SIG-M5 treated with dmso at 0.1 percent for 504 hours (cell line): ENCODE data around the gene SEC14L1.
"Not testable (repeated sequence)": the region's sequence is repeated elsewhere in the genome, so short reads cannot be mapped to it uniquely, and the experiment has no call there.

Source experiments
- DNase-seq: peaks from one replicate; lab custom pipeline; 2025; ENCODE audit not compliant: unreplicated experiment; lab: John Stamatoyannopoulos, UW

Gene SEC14L1

GRCh38 chr17:77115947-77116346 lies 24.8 kb upstream of the SEC14L1 start:
- no peak for DNase-seq

GRCh38 chr17:77116371-77116860 lies 24.4 kb upstream of the SEC14L1 start:
- no peak for DNase-seq

GRCh38 chr17:77117415-77117814 lies 23.4 kb upstream of the SEC14L1 start:
- DNase-seq: no peak

GRCh38 chr17:77118251-77118928 lies 22.4 kb upstream of the SEC14L1 start:
- no peak for DNase-seq

- DNase-seq: no peak
Observed at GRCh38 chr17:77119668-77120301, 21.0 kb upstream of the SEC14L1 start.

GRCh38 chr17:77120868-77121267 lies 19.9 kb upstream of the SEC14L1 start:
- DNase-seq: no peak

GRCh38 chr17:77124192-77124889 lies 16.4 kb upstream of the SEC14L1 start:
- DNase-seq: no peak

GRCh38 chr17:77125432-77125901 lies 15.3 kb upstream of the SEC14L1 start:
- no peak for DNase-seq

- DNase-seq: no peak
Observed at GRCh38 chr17:77126519-77126918, 14.2 kb upstream of the SEC14L1 start.

- no peak for DNase-seq
Observed at GRCh38 chr17:77127735-77128361, 12.9 kb upstream of the SEC14L1 start.

GRCh38 chr17:77128896-77129567 lies 11.7 kb upstream of the SEC14L1 start:
- no peak for DNase-seq

- DNase-seq: no peak
Observed at GRCh38 chr17:77129568-77130301, 11.0 kb upstream of the SEC14L1 start.

- no peak for DNase-seq
Observed at GRCh38 chr17:77130525-77130924, 10.2 kb upstream of the SEC14L1 start.

- no peak for DNase-seq
Observed at GRCh38 chr17:77131904-77132303, 8.9 kb upstream of the SEC14L1 start.

GRCh38 chr17:77132411-77133086 lies 8.2 kb upstream of the SEC14L1 start:
- no peak for DNase-seq

GRCh38 chr17:77133087-77133638 lies 7.6 kb upstream of the SEC14L1 start:
- DNase-seq: no peak

GRCh38 chr17:77136420-77136767 lies 4.4 kb upstream of the SEC14L1 start:
- DNase-seq: no peak

GRCh38 chr17:77137111-77137510 lies 3.7 kb upstream of the SEC14L1 start:
- DNase-seq: no peak

GRCh38 chr17:77137886-77138285 lies 2.9 kb upstream of the SEC14L1 start:
- DNase-seq: not testable (repeated sequence)
